ENCODE data around the gene ARL15.

DNA sequence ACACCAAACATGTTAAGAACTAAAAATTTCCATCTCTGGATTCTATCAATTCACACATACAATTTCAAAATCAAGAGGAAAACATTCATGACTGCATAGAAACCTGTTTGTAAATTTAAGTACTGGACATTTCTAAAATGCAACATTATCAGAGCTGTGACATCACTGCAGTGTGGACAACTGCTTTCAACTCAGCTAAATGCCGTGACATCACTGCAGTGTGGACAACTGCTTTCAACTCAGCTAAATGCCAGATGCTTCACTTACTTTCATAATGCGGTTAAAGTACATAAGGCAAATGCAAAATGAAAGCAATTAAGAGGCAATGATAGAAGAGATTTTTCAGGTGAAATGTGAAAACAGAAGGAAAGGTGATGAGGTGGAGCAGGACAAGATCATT, 161.5 kb downstream of the ARL15 start:
- no peak for TF ChIP-seq RCOR1 (IDR thresholded peaks at IDR 0.05; ENCODE audit: insufficient replicate concordance, low read length)
- no peak for TF ChIP-seq RAD21 (IDR thresholded peaks at IDR 0.05; ENCODE audit: low read length)
